ENCODE measurements around the gene TGFB1. TPM values are rescaled to one million over a fixed set of nuclear protein-coding genes. Genes with fewer than 3 reads are reported as not detected.
"Not testable (repeated sequence)": the region's sequence is repeated elsewhere in the genome, so short reads cannot be mapped to it uniquely, and the experiment has no call there.

TGFB1 gene
- total and polyA plus RNA-seq, 5 experiments from 2014 or later = 30.5 to 85.6 (median 45.4) TPM

DNA sequence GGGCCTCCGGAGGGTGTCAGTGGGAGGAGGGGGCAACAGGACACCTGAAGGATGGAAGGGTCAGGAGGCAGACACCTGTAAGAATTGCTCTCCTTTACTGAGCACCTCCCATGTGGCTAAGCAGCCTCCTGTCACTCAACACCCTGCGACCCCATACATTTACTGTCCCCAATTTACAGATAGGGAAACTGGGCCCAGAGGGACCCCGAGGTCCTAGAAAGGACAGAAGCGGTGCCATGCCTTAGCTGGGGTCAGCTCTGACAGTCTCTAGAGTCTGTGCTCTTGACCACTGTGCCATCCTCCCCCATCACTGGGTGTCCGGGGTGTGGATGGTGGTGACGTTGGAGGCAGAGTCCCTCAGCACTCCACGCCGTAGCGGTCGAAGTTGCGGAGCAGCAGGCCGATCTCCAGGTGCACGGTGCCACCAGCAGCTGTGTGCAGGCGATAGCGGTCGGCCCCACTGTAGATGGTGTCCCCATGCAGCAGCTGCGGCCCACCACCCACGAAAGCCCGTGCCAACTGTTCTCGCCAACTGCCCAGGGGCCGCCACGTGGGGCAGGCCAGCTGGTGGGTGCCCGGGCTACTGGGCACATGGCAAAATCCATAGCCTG lies 726 bp upstream of the TGFB1 start:
- ATAC-seq (no peak), DNase-seq (no peak)
- H3K4me3 Mint-ChIP-seq = peak overlapping the region; percentile 78 to 99 (median 91)
- H3K27ac Mint-ChIP-seq = peak overlapping the region; percentile 94 to 99 (median 96)
- H3K27me3 Mint-ChIP-seq = no peaks in the 10 kb centered on the region
- POLR2A ChIA-PET = interaction anchor here (0.9 to 12.0 kb wide), 5 partner anchors 10 to 91 kb away, joined by 5 to 180 read pairs (median 44); partner anchors contain the start of genes B9D2, CCDC97 and HNRNPUL1
- peaks cover 0 to 8% (median 2%) of the 10 kb centered on the region in 3 donors for H3K36me3 Mint-ChIP-seq
- H3K9me3 Mint-ChIP-seq = no peaks in the 10 kb centered on the region
- peaks cover 42 to 75% (median 66%) of the 10 kb centered on the region in 4 donors for H3K4me1 Mint-ChIP-seq

DNA sequence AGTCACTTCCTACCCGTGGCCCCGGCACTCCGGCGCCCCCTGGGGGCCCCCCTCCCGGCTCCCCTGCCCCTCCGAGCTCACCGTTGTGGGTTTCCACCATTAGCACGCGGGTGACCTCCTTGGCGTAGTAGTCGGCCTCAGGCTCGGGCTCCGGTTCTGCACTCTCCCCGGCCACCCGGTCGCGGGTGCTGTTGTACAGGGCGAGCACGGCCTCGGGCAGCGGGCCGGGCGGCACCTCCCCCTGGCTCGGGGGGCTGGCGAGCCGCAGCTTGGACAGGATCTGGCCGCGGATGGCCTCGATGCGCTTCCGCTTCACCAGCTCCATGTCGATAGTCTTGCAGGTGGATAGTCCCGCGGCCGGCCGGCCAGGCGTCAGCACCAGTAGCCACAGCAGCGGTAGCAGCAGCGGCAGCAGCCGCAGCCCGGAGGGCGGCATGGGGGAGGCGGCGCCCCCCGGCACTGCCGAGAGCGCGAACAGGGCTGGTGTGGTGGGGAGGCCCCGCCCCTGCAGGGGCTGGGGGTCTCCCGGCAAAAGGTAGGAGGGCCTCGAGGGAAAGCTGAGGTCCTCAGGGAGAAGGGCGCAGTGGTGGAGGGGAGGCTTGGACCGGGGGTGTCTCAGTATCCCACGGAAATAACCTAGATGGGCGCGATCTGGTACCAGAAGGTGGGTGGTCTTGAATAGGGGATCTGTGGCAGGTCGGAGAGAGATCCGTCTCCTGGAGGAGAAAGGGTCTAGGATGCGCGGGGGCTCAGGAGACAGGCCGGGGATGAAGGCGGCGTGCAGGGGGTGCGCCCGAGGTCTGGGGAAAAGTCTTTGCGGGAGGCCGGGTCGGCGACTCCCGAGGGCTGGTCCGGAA lies 885 bp downstream of the TGFB1 start:
- Mint-ChIP-seq H3K4me1 (peaks cover 46 to 83% (median 67%) of the 10 kb centered on the region in 4 donors), H3K9me3 (no peaks in the 10 kb centered on the region), H3K27me3 (no peaks in the 10 kb centered on the region), H3K36me3 (peaks cover 4 to 18% (median 6%) of the 10 kb centered on the region in 3 donors), H3K4me3 (peak overlapping the region; percentile 92 to 100 (median 99)), H3K27ac (peak overlapping the region; percentile 91 to 99 (median 97))
- POLR2A ChIA-PET = interaction anchor here (0.7 to 12.0 kb wide), 22 partner anchors 10 to 637 kb away, joined by 3 to 180 read pairs (median 6); partner anchors contain the start of genes B9D2, CCDC97, COQ8B and HNRNPUL1
- ATAC-seq (peak; percentile 21 to 25), DNase-seq (peak; percentile 55 to 85 (median 74))

- H3K27ac Mint-ChIP-seq = peak overlapping the region; percentile 91 to 99 (median 97)
- H3K36me3 Mint-ChIP-seq = peaks cover 4 to 24% (median 7%) of the 10 kb centered on the region in 3 donors
- H3K4me3 Mint-ChIP-seq = peak overlapping the region; percentile 92 to 100 (median 99)
- no peak for ATAC-seq
- no peak for DNase-seq
- POLR2A ChIA-PET = interaction anchor here (0.7 to 12.0 kb wide), 20 partner anchors 10 to 201 kb away, joined by 3 to 180 read pairs (median 6); partner anchors contain the start of genes B9D2, CCDC97, EXOSC5 and HNRNPUL1
- no peaks in the 10 kb centered on the region for H3K9me3 Mint-ChIP-seq
- no peaks in the 10 kb centered on the region for H3K27me3 Mint-ChIP-seq
- peaks cover 41 to 77% (median 66%) of the 10 kb centered on the region in 4 donors for H3K4me1 Mint-ChIP-seq
Measured at GRCh38 chr19:41352279-41352608, 1.5 kb downstream of the TGFB1 start.

DNA sequence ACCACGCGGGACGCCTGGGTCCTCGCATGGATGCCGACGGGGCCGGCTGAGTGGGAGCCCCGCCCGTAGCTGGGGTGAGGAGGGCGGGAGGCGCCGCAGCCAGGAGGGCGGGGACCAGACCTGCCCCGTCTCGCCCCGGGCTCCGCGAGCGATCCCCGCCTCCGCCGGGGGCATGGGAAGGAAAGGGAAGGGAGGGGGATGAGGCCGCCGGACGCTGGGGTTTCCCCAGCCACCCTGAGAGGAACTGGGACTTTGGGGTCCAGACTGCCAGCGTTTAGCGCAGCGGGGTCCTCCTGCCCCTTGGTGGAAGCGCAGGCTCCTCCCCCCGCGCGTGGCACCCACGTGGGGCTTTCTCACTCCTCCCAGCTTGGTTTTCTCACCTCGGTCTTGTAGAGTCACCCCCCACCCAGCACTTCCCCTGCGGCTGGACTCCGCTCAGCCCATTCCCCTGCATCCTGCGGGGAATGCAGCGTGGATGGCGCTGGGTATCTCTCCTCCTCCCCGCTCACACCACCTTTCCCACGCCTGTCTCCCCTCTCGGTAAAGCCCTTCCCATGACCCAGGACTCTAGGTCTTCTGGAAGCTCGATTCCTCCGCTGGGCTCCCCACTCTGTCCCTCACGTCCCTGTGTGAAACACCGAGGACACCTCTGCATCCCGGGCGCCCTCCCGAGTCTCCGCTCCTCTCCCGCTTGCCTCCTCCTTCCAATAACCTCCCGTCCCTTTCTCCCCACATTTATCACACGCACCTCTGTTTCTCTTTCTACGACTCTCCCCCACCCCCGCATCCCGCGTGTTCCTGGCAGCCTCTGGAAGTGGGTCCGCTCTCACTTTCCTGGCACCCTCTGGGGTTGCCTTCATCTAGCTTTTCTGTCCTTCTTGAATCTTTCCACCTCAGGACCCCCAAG lies 2.1 kb downstream of the TGFB1 start:
- Mint-ChIP-seq H3K4me1 (peaks cover 36 to 72% (median 62%) of the 10 kb centered on the region in 4 donors), H3K27me3 (no peaks in the 10 kb centered on the region), H3K4me3 (peak overlapping the region; percentile 92 to 100 (median 99)), H3K27ac (peak overlapping the region; percentile 84 to 99 (median 97)), H3K36me3 (peaks cover 4 to 30% (median 7%) of the 10 kb centered on the region in 3 donors), H3K9me3 (no peaks in the 10 kb centered on the region)
- ATAC-seq (peak; percentile 57 to 60), DNase-seq (peak; percentile 74 to 91 (median 84))
- POLR2A ChIA-PET = interaction anchor here (0.6 to 12.0 kb wide), 22 partner anchors 9 to 201 kb away, joined by 3 to 180 read pairs (median 6); partner anchors contain the start of genes B9D2, CCDC97, EXOSC5 and HNRNPUL1

DNA sequence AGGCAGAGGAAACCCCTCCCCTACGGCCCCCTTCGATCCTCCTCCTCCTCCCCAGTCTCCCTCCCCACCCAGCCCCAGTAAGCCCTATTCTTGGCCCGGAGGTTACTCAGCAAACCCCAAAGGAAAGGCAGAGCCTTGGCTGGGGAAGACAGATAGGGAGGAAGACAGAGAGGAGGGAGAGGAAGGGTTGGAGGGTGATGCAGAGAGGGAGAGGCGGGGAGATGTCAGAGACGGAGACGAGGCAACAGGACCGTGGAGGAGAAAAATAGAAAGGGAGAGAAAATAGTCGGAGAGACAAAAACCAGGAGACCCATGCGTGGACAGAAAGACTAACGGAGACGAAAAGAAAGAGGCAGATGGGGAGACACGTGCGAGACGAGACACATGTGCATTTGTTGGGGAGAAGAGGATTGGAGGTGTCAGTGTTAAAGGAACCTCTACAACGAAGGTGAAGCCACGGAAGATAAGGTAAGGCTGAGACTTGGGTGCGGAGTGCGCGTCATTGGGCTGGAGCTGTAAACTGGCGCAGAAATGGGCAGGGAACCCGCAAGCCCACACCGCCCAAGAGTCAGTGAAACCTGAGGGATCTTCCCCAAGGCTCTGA lies 2.9 kb downstream of the TGFB1 start:
- H3K4me3 Mint-ChIP-seq = peak overlapping the region; percentile 92 to 100 (median 99)
- no peaks in the 10 kb centered on the region for H3K27me3 Mint-ChIP-seq
- H3K4me1 Mint-ChIP-seq = peaks cover 31 to 69% (median 58%) of the 10 kb centered on the region in 4 donors
- H3K9me3 Mint-ChIP-seq = no peaks in the 10 kb centered on the region
- POLR2A ChIA-PET = interaction anchor here (0.6 to 12.0 kb wide), 17 partner anchors 8 to 199 kb away, joined by 3 to 180 read pairs (median 9); partner anchors contain the start of genes B9D2, CCDC97, EXOSC5 and HNRNPUL1
- ATAC-seq (peak; percentile 9 to 21), DNase-seq (peak in 1 of 10 donors; percentile 56)
- peak overlapping the region; percentile 84 to 99 (median 96) for H3K27ac Mint-ChIP-seq
- H3K36me3 Mint-ChIP-seq = peaks cover 4 to 37% (median 11%) of the 10 kb centered on the region in 3 donors

GRCh38 chr19:41346916-41347315 lies 6.8 kb downstream of the TGFB1 start:
- POLR2A ChIA-PET = interaction anchor here (0.6 to 12.0 kb wide), 8 partner anchors 9 to 1956 kb away, joined by 3 to 180 read pairs (median 6); partner anchors contain the start of genes B9D2, CCDC97, HNRNPUL1 and PAF1
- H3K9me3 Mint-ChIP-seq, ATAC-seq, DNase-seq, H3K27me3 Mint-ChIP-seq: not testable (repeated sequence)
- Mint-ChIP-seq H3K4me1 (peaks cover 27 to 71% (median 71%) of the 10 kb centered on the region in 4 donors), H3K27ac (peak overlapping the region in 1 of 10 donors; percentile 73), H3K4me3 (peak overlapping the region in 1 of 10 donors; percentile 66), H3K36me3 (peaks cover 4 to 72% (median 22%) of the 10 kb centered on the region in 3 donors)

DNA sequence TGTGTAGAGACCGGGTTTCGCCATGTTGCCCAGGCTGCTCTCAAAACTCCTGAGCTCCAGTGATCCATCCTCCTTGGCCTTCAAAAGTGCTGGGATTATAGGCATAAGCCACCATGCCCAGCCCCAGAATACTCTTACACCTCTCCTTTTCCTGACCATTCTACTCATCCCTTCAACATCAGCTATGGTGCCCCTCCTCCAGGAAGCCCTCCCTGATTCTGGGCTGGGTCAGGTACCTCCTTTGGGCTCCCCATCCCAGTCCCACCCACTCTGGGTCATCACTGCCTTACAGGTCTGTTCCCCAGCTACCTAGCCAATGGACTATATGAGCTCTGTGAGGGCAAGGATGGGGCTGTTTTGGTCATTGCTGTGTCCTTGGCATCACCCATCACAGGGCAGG lies 9.6 kb downstream of the TGFB1 start:
- ATAC-seq = no peak
- H3K27me3 Mint-ChIP-seq = no peaks in the 10 kb centered on the region
- POLR2A ChIA-PET = interaction anchor here (0.5 to 3.2 kb wide), 3 partner anchors 8 to 531 kb away, joined by 4 to 25 read pairs (median 5); partner anchors contain the start of gene TGFB1
- H3K9me3 Mint-ChIP-seq = no peaks in the 10 kb centered on the region
- peak overlapping the region in 4 of 10 donors; percentile 57 to 83 (median 74) for H3K27ac Mint-ChIP-seq
- H3K4me3 Mint-ChIP-seq = peak overlapping the region in 3 of 10 donors; percentile 26 to 41 (median 28)
- peaks cover 24 to 70% (median 62%) of the 10 kb centered on the region in 4 donors for H3K4me1 Mint-ChIP-seq
- peaks cover 4 to 93% (median 32%) of the 10 kb centered on the region in 3 donors for H3K36me3 Mint-ChIP-seq
- no peak for DNase-seq

GRCh38 chr19:41341669-41342490 lies 11.8 kb downstream of the TGFB1 start:
- DNase-seq (peak in 1 of 10 donors; percentile 28), ATAC-seq (peak; percentile 64 to 77)
- POLR2A ChIA-PET = interaction anchor here (0.6 to 3.2 kb wide), 8 partner anchors 10 to 539 kb away, joined by 3 to 25 read pairs (median 4); partner anchors contain the start of gene TGFB1
- H3K4me1 Mint-ChIP-seq = peaks cover 19 to 69% (median 54%) of the 10 kb centered on the region in 4 donors
- peak overlapping the region; percentile 7 to 77 (median 62) for H3K4me3 Mint-ChIP-seq
- no peaks in the 10 kb centered on the region for H3K27me3 Mint-ChIP-seq
- H3K9me3 Mint-ChIP-seq = no peaks in the 10 kb centered on the region
- peaks cover 0 to 96% (median 27%) of the 10 kb centered on the region in 3 donors for H3K36me3 Mint-ChIP-seq
- peak overlapping the region; percentile 47 to 86 (median 80) for H3K27ac Mint-ChIP-seq

- Mint-ChIP-seq H3K36me3 (peaks cover 0 to 95% (median 25%) of the 10 kb centered on the region in 3 donors), H3K4me3 (peak overlapping the region in 2 of 10 donors; percentile 26 to 52), H3K9me3 (no peaks in the 10 kb centered on the region), H3K4me1 (peaks cover 19 to 71% (median 55%) of the 10 kb centered on the region in 4 donors), H3K27me3 (no peaks in the 10 kb centered on the region), H3K27ac (peak overlapping the region in 4 of 10 donors; percentile 48 to 60 (median 52))
- no peak for ATAC-seq
- POLR2A ChIA-PET = interaction anchor here (0.6 to 1.5 kb wide), 3 partner anchors 12 to 1899 kb away, joined by 3 to 4 read pairs (median 4); no protein-coding TSS in a partner anchor
- DNase-seq = no peak
Measured at GRCh38 chr19:41339936-41340335, 13.8 kb downstream of the TGFB1 start.

DNA sequence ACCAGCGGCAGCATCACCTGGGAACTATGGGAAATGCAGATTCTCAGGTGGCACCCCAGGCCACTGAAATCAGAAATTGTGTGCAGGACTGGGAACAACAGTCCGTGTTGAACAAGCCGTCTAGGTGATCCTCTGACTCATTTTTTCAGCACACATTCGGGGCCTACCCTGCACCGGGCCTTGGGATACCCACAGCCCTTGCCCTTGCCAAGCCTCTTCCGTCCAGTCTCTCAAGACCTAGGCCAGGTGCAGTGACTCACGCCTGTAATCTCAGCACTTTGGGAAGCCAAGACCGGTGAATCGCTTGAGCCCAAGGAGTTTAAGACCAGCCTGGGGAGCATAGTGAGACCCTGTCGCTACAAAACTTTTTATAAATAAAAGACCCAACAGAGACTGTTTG lies 18.3 kb downstream of the TGFB1 start:
- H3K27ac Mint-ChIP-seq = peak overlapping the region in 3 of 10 donors; percentile 43 to 71 (median 69)
- H3K27me3 Mint-ChIP-seq = no peaks in the 10 kb centered on the region
- H3K4me1 Mint-ChIP-seq = peaks cover 14 to 62% (median 49%) of the 10 kb centered on the region in 4 donors
- ATAC-seq (no peak), DNase-seq (no peak)
- POLR2A ChIA-PET = interaction anchor here (0.7 to 2.4 kb wide), 6 partner anchors 11 to 71 kb away, joined by 3 to 11 read pairs (median 6); partner anchors contain the start of gene HNRNPUL1
- no peak overlapping the region for H3K4me3 Mint-ChIP-seq
- no peaks in the 10 kb centered on the region for H3K9me3 Mint-ChIP-seq
- peaks cover 0 to 90% (median 22%) of the 10 kb centered on the region in 3 donors for H3K36me3 Mint-ChIP-seq
